HG03103 (cell line): ENCODE data around the gene TLR10.
A peak's percentile ranks its signal among the peaks of the same experiment; 100 is the strongest.
"Not testable (repeated sequence)": the region's sequence is repeated elsewhere in the genome, so short reads cannot be mapped to it uniquely, and the experiment has no call there.

Experiments used
- ATAC-seq: cut with Tn5 transposase; IDR thresholded peaks from one replicate; pipeline ENCODE4 v1.9.1; 2021; ENCODE audit warnings: low read depth; ENCODE audit not compliant: unreplicated experiment

Gene TLR10, protein sequence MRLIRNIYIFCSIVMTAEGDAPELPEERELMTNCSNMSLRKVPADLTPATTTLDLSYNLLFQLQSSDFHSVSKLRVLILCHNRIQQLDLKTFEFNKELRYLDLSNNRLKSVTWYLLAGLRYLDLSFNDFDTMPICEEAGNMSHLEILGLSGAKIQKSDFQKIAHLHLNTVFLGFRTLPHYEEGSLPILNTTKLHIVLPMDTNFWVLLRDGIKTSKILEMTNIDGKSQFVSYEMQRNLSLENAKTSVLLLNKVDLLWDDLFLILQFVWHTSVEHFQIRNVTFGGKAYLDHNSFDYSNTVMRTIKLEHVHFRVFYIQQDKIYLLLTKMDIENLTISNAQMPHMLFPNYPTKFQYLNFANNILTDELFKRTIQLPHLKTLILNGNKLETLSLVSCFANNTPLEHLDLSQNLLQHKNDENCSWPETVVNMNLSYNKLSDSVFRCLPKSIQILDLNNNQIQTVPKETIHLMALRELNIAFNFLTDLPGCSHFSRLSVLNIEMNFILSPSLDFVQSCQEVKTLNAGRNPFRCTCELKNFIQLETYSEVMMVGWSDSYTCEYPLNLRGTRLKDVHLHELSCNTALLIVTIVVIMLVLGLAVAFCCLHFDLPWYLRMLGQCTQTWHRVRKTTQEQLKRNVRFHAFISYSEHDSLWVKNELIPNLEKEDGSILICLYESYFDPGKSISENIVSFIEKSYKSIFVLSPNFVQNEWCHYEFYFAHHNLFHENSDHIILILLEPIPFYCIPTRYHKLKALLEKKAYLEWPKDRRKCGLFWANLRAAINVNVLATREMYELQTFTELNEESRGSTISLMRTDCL

DNA sequence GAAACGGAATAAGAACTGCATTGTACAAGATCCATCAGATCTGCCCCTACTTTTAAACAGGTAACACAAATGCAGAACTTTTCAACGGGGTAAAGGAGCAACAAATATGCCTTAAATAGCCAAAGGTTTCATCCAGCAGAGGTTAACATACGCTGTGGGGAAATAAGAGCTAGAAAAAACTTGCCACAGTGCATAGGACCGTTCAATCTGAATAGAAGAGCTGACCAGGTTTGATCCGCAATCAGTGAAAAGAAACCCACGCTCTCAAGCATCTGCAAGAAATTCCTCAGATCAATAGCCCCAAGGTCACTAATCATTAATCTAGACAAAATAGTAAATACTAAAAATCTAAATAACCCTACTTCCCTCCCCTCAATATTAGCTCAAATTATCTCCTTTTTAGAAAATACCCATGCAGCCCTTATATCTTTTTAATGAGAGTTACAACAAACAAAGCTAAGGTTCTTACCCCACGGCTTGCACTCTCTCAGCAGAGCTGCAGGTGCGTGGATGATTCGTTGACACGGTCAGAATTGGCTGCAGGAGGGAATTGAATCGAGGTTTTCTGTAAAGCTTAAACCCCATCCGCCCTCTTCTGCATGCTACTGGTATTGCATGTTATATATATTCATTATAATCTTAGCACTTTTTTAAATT, at the start of gene TLR10:
TSS of gene TLR10 (minus strand) at position 539 of the 657 bp plus-strand sequence. CDS start 7,400 bp downstream, outside the sequence.
- ATAC-seq, result peak; percentile 53

DNA sequence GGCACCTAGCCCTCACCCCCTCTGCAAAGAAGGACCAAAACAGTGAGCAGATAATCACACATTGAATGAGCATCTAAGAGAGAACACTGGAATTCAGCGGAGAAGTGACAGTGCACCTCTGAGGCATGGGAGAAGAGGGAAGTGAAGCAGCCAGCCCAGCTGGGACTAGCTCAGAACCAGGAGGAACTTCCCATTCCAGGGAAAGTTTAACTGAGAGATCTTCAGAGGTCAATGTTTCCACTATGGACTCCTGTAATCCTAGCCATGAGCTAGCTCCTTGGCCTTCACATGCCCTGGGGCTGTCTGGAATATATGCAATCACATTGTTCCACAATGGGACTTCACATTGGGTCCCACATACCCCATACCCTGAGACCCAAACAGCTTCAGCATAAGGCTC, 49.4 kb upstream of the TLR10 start:
- no peak for ATAC-seq

DNA sequence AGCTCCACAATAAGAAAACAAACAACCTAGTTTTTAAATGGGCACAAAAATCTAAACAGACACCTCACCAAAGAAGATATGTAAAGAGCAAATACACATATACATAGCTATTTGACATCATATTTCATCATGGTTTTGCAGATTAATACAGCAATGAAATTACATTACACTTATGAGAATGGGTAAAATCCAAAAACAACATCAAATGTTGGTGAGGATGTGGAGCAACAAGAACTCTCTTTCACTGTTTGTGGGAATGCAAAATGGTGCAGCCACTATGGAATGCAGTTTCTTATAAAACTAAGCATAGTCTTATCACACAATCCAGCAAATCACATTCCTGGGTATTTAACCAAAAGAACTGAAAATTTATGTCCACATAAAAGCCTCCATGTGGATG, 48.9 kb upstream of the TLR10 start:
- ATAC-seq, result no peak

DNA sequence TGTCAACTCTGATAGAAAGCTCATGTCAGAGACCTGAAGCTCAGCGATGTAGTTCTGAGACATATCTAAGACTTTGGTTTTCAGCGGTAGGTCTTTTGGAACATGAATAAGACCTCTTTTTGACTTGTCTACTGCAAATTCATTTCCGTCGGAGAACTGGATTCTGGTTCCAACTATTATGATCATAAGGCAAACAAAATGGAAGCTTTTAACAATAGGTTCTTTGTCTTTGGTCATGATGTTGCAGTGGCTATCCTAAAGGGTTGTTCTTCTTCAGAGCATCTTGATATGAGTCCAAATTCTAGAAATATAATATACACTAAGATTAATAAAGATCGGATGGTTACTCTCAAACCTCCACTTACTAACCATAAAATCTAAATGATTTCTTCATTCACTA, 46.4 kb upstream of the TLR10 start:
- ATAC-seq, result no peak

DNA sequence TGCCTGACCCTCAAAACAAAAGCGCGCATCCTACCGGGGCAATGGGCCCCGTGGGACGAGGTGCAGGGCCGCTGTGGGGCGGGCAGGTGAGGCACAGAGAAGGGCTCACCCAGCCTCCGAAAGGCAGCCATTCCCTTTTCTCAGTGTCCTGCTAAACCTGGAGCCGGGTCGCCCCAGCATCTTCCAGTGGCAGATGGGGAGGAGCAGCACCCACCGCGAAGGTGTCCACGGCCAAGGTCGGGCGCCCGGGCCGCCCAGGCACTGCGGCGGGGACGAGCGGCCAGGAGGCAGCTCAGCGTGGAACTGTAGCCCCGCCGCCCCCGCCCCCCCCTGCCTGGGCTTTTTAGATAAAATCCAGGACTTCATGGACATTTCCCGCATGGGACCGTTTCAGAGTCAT, 41.0 kb upstream of the TLR10 start:
- ATAC-seq, result no peak

DNA sequence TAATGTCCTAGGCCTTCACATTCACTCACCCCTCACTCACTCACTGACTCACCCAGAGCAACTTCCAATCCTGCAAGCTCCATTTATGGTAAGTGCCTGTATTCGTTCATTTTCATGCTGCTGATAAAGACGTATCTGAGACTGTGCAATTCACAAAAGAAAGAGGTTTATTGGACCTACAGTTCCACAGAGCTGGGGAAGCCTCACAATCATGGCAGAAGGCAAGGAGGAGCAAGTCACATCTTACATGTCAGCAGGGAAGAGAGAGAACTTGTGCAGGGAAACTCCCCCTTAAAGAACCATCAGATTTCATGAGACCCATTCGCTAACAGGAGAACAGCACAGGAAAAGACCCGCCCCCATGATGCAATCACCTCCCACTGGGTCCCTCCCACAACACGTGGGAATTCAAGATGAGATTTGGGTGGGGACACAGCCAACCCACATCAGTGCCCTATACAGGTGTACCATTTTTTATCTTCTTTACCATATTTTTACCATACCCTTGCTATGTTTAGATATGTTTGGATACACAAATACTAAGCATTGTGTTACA, 40.0 kb upstream of the TLR10 start:
- ATAC-seq, result no peak

DNA sequence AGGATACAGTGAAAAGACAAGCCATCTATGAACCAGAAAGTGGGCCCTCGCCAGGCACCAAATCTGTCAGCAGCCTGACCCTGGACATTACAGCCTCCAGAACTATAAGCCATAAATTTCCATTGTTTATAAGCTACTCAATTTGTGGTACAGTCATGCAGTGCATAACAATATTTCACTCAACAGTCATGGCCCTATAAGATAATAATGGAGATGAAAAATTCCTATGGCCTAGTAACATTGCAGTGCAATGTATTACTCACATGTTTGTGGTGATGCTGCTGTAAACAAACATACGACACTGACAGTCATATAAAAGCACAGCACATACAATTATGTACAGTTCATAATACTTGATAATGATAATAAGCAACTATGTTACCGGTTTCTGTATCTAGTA, 38.9 kb upstream of the TLR10 start:
- ATAC-seq, result no peak

DNA sequence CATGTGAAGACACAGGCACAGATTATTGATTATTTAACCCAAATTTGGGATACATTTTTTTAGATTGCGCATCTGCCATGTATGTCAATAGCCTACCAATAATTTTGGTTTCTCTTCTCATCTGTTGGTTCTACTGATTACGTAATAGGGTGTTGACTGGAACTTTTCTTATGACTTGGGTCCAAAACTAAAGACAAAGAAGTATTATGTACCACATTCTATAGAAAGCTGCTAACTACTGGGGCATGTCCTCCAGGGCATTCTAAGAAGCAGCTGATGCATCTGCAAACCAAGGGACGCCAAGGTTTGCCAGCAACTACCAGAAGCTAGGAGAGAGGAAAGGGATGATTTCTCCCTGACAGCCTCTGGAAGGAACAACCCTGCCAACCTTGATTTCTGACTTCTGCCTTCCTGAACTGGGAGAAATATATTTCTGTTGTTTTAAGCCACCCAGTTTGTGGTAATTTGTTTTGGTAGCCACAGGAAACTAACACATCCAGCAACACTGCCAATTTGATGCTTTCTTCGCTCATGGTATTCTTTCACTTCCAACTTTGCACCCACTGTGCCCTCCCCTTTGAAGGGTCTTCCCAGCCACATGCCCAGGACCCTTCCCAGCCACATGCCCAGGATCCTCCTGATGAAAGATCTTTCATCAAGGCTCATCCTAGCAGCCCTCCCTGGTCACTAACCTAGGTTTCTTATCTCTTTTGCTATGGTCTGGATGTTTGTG, 37.7 kb upstream of the TLR10 start:
- no peak for ATAC-seq

DNA sequence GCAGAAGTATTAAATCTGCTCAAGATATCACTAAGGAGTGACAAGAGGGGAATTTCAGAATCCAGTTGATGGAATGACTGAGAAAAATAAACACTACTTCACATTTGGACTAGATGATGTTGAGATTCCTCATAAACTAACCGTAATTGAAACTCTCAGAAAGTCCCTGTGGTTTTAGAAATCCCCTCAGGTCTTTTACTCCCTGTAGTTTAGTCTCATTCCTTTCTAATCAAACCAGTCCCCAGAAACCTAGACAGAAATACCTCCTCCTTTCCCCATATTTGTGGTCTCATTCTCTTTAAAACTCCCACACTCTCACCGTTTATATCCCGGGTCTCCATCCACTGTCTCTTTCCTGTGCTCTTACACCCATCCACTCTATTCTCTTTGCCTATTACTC, 36.8 kb upstream of the TLR10 start:
- ATAC-seq, result no peak

DNA sequence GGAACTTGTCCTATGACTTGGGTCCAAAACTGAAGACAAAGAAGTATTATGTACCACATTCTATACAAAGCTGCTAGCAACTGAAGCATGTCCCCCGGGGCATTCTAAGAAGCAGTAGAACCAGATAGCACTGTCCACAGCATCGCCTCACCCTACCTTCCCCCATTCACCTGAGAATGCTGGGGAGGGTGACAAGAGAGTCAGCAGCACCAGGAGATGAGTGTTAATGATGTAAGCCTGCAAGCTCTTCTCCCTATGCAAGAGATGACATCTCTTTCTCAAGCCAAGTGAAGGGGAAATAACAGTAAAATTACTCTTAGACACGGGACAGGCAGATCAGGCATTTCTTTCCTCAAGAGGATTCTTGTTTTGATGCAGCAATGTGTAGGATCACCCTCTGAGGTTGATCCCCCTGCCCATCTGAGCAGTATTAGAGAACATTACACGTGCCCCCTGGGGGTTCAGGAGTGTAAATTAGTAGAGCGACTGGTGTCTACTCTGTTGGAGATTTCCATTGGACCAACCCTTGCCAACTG, 35.7 kb upstream of the TLR10 start:
- ATAC-seq, result peak; percentile 50

DNA sequence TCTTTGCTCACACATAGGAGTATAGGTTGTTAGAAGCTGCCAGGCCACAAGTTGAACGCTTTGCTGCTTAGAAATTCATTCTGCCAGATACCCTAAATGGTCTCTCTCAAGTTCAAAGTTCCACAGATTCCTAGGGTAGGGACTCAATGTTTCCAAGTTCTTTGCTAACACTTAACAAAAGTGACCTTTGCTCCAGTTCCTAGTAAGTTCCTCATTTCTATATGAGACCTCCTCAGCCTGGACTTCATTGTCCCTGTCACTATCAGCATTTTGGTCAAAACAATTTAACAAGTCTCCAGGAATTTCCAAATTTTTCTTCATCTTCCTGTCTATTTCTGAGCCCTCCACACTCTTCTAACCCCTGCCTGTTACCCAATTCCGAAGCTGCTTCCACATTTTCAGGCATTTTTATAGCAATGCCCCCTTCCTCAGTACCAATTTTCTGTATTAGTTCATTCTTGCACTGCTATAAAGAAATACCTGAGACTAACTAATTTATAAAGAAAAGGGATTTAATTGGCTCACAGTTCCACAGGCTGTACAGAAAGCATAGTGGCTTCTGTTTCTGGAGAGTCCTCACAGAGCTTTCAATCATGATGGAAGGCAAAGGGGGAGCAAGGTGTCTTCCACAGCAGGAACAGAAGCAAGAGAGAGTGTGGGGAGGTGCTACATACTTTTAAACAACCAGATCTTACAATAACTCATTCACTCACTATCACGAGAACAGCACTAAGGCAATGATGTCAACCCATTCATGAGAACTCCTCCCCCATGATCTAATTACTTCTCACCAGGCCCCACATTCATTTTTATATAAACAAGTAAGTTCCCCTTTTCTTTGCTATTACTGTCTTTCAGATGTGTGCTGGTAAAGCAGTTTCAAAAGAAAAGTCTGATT, 33.3 kb upstream of the TLR10 start:
- ATAC-seq, result no peak

DNA sequence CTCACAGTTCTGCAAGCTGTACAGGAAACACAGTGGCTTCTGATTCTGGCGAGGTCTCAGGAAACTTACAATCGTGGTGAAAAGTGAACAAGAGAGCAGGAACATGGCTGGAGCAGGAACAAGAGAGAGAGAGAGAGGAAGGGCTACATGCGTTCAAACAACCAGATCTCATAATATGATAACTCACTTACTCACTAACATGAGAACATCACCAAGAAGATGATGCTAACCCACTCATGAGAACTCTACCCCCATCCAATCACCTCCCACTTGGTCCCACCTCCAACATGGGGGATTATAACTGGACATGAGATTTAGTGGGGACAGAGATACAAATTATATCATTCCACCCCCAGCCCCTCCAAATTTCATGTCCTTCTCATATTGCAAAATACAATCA, 31.6 kb upstream of the TLR10 start:
- ATAC-seq, result no peak

DNA sequence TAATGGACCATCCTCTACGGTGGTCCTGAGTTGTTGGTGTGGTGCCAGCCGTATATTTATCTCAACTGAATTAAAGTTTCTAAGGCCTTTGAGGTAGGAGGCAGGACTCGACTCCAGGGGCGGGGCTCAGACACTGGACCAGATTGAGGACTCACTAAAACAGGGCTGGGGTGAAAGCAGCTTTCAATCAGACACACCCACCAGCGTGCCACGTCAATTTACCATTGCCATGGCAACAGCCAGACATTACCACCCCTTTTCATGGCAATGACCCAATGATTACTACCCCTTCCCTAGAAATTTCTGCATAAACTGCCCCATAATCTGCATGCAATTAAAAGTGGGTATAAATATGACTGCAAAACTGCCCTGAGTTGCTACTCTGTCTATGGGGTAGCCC, 28.5 kb upstream of the TLR10 start:
- no peak for ATAC-seq

DNA sequence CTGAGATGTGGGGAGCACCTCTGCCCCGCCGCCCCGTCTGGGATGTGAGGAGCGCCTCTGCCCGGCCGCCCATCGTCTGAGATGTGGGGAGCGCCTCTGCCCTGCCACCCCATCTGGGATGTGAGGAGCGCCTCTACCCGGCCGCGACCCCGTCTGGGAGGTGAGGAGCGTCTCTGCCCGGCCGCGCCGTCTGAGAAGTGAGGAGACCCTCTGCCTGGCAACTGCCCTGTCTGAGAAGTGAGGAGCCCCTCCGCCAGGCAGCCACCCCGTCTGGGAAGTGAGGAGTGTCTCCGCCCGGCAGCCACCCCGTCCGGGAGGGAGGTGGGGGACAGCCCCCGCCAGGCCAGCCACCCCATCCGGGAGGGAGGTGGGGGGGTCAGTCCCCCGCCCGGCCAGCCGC, 24.7 kb upstream of the TLR10 start:
- not testable (repeated sequence) for ATAC-seq

DNA sequence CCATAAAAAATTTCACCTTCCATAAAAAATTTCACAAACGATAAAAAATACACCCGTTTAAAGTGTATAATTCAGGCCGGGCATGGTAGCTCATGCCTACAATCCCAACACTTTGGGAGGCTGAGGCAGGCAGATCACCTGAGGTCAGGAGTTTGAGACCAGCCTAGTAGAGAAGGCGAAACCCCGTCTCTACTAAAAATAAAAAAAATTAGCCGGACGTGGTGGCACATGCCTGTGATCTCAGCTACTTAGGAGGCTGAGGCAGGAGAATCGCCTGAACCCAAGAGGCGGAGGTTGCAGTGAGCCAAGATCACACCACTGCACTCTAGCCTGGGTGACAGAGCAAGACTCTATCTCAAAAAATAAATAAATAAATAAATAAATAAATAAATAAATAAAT, 23.5 kb upstream of the TLR10 start:
- not testable (repeated sequence) for ATAC-seq

DNA sequence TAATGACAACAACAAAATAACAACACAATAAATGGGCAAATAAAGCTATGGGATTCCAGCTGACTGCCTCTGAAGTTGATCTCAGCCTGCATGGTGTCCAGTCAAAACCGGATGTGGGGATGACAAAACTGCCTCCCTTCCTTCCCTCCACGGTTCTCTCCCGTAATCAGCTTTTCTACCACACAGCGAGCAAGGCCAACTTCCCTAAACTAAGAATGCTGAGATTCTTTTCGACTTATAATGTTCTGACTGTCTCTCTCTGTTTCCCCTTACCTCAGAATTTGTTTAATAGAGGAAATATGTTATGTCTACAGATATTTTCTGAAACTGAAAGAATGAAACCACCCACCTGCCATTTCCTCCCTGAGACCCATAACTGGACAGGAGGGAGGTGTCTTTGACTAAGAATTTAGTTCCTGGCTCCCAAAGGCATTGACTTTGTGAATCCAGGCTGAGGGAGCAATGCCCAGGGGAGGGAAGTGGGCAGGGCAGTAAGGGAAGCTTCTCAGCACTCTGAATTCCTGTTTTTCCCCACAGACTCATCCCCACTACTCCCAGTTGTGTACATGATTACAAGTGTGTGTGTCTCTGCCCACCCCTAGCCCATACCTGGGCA, 22.8 kb upstream of the TLR10 start:
- ATAC-seq, result peak; percentile 71

DNA sequence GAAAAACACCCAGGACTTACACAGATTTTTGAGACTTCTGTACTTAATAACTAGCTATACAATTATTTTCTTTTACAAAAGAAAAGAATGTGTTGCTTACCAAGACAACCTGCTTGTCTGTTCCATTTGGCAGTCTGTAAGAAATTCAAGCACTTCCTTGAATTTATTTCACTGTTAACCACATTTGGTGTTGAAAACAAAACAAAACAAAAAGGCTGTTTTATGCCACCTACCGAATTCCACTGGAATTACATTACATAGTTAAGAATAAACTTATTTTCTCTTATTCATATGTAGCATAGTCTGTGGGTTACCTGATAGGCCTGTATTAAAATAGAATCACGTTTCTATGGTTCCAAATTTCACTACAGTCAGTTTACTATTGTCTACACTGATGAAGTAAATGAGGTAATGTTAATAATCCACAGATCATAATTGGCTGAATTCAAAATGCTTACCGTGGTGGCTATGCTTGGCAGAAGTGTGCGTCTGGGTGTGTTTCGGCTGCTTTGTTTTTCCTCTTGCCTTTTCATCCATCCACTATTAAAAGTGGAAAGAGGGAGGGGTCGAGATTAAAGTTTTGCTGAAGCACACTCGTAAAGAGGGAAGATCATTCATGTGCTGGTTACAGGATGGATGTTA, 22.0 kb upstream of the TLR10 start, which contains the start of gene TLR1:
TSS of gene TLR1 (minus strand) at position 138 of the 642 bp plus-strand sequence. CDS start 5,960 bp downstream, outside the sequence.
- ATAC-seq, result no peak
